Left colon (tissue), 2 donors: ENCODE results near the gene MKX. TPM values are rescaled to one million over a fixed set of nuclear protein-coding genes. Genes with fewer than 3 reads are reported as not detected.

Source experiments
- ATAC-seq: fragments of 200-7000 bp; cut with Tn5 transposase; one replicate; pipeline ENCODE4 v1.9.1; 2020; ENCODE audit warnings: mild to moderate bottlenecking, moderate library complexity
- DNase-seq, 2 donors: peaks; one replicate each; pipeline ENCODE4 v3.0.0-alpha.2; 2020
- intact Hi-C, 2 donors: fragments of 100-400 bp; cut with DNase I in 1 of 2; cut with micrococcal nuclease in 1 of 2; formaldehyde crosslinking; loops; one replicate each; pipeline versions ENCODE4 v1.11.2 to v1.14.0; 2022; cut with DNase I, micrococcal nuclease
- total RNA-seq, 2 donors: library from RNA; stranded (reverse); fragmentation: NEBNext Ultra II Directional; extraction: Animal tissue kit (Norgen Biotek cat#: 25700); gene quantifications; one replicate each; pipeline ENCODE4 v1.2.1, GENCODE V29; 2021
- donor health status: DM: no; HTN: no; CAD: no.
- donor health status: DM: yes; HTN: yes; CAD: no.

MKX gene
- total RNA-seq, 2 donors from 2014 or later = 0.06 to 0.75 TPM

GRCh38 chr10:27635699-27636270, 109.8 kb downstream of the MKX start:
- ATAC-seq (no peak), DNase-seq (no peak)
- intact Hi-C loops = no loop called here

GRCh38 chr10:27635290-27635689, 110.3 kb downstream of the MKX start:
- intact Hi-C loops = no loop called here
- ATAC-seq (peak; percentile 92), DNase-seq (peak in 1 of 2 donors; percentile 13)

GRCh38 chr10:27628621-27629020, 117.0 kb downstream of the MKX start:
- no peak for ATAC-seq
- intact Hi-C loops = no loop called here
- DNase-seq = no peak

GRCh38 chr10:27626890-27627289, 118.7 kb downstream of the MKX start:
- intact Hi-C loops = no loop called here
- ATAC-seq = no peak
- no peak for DNase-seq

GRCh38 chr10:27625452-27626211, 120.0 kb downstream of the MKX start:
- DNase-seq (no peak), ATAC-seq (no peak)
- intact Hi-C loops = no loop called here

GRCh38 chr10:27624941-27625340, 120.7 kb downstream of the MKX start:
- ATAC-seq (no peak), DNase-seq (no peak)
- intact Hi-C loops = no loop called here

Other genes starting within 250 kb of the MKX start
- 100 to 1,000 TPM; 110 to 114 TPM for gene RAB18, start 241.5 kb downstream of the MKX start, total RNA-seq